OCI-LY1 (cell line): ENCODE measurements around the gene USO1.

ENCODE experiments used
- H2AFZ ChIP-seq: fragments of 200-600 bp; sonication (generic), shearing (Covaris generic); 2 replicates; pipeline ENCODE4 v1.6.0; 2014; ENCODE audit warnings: antibody characterized with exemption, mild to moderate bottlenecking, low read length
- H3F3A ChIP-seq: fragments of 200-600 bp; sonication (generic), shearing (Covaris generic); 2 replicates; pipeline ENCODE4 v1.6.0; 2014; ENCODE audit warnings: mild to moderate bottlenecking, antibody characterized with exemption, low read length, moderate library complexity; ENCODE audit not compliant: insufficient read depth
- H3K27ac ChIP-seq: fragments of 200-600 bp; sonication (generic); 2 replicates; pipeline ENCODE4 v1.5.1; 2014; ENCODE audit warnings: low read length, mixed run types, mild to moderate bottlenecking, low read depth; ENCODE audit not compliant: poor library complexity, severe bottlenecking
- H3K27me3 ChIP-seq: fragments of 200-600 bp; sonication (generic); 2 replicates; pipeline ENCODE4 v1.6.0; 2014; ENCODE audit warnings: antibody characterized with exemption, mild to moderate bottlenecking, low read length, moderate library complexity; ENCODE audit not compliant: insufficient read depth
- H3K36me3 ChIP-seq: fragments of 200-600 bp; sonication (generic); 2 replicates; pipeline ENCODE4 v1.6.1; 2014; ENCODE audit warnings: mild to moderate bottlenecking, antibody characterized with exemption, low read length, moderate library complexity, mixed read lengths; ENCODE audit not compliant: insufficient read depth
- H3K4me1 ChIP-seq: fragments of 200-600 bp; sonication (generic); 2 replicates; pipeline ENCODE4 v1.5.1; 2014; ENCODE audit warnings: mild to moderate bottlenecking, low read length, moderate library complexity; ENCODE audit not compliant: insufficient read depth, severe bottlenecking
- H3K4me2 ChIP-seq: fragments of 200-600 bp; sonication (generic), shearing (Covaris generic); 2 replicates; pipeline ENCODE4 v1.6.1; 2014; ENCODE audit warnings: low read length
- H3K4me3 ChIP-seq: fragments of 200-600 bp; sonication (generic); 2 replicates; pipeline ENCODE4 v1.5.1; 2014; ENCODE audit warnings: low read length, low read depth, mild to moderate bottlenecking, mixed read lengths; ENCODE audit not compliant: poor library complexity, severe bottlenecking
- H3K79me2 ChIP-seq: fragments of 200-600 bp; shearing (Covaris generic); 2 replicates; pipeline ENCODE4 v1.6.1; 2016; ENCODE audit warnings: mixed run types, low read length, mixed read lengths; ENCODE audit not compliant: insufficient read depth
- H3K9ac ChIP-seq: fragments of 200-600 bp; sonication (generic), shearing (Covaris generic); 2 replicates; pipeline ENCODE4 v1.6.1; 2014; ENCODE audit warnings: mild to moderate bottlenecking, low read length, mixed read lengths
- H3K9me2 ChIP-seq: fragments of 200-600 bp; sonication (generic), shearing (Covaris generic); 2 replicates; pipeline ENCODE4 v1.6.1; 2014; ENCODE audit warnings: low read depth, mild to moderate bottlenecking, low read length, mixed read lengths
- H3K9me3 ChIP-seq: fragments of 200-600 bp; shearing (Covaris generic); 2 replicates; pipeline ENCODE4 v1.6.1; 2014; ENCODE audit warnings: low read length, mixed read lengths
- H4K20me1 ChIP-seq: fragments of 200-600 bp; sonication (generic), shearing (Covaris generic); 2 replicates; pipeline ENCODE4 v1.6.0; 2016; ENCODE audit warnings: mild to moderate bottlenecking, low read length; ENCODE audit not compliant: insufficient read depth
- EZH2 ChIP-seq: fragments of 200-600 bp; sonication (generic), shearing (Covaris generic); IDR thresholded peaks from 2 replicates; pipeline ENCODE4 v1.8.0; 2017; ENCODE audit warnings: borderline replicate concordance, mixed run types, mild to moderate bottlenecking, antibody characterized with exemption, low read length, moderate library complexity, mixed read lengths
- TF ChIP-seq, protein P1 (sequence below): fragments of 200-600 bp; sonication (generic), shearing (Covaris generic); IDR thresholded peaks from 2 replicates; pipeline ENCODE4 v1.5.1; 2017; ENCODE audit warnings: mild to moderate bottlenecking, antibody characterized with exemption, low read length, moderate library complexity, mixed read lengths

Gene USO1

GRCh38 chr4:75735525-75735924, 11.1 kb downstream of the USO1 start:
- Histone ChIP-seq H3K79me2 (peaks cover 12% of the 10 kb centered on the region; the same call in 1 of the 2 replicates), H3K4me3 (no peak overlapping the region), H3K27me3 (no peaks in the 10 kb centered on the region), H3K4me1 (peaks cover 8% of the 10 kb centered on the region), H3K36me3 (no peaks in the 10 kb centered on the region; the same call in 1 of the 2 replicates), H3K9ac (no peak overlapping the region), H3K9me2 (no peaks in the 10 kb centered on the region), H3K27ac (no peak overlapping the region), H3K9me3 (0 out of 2 replicates have a peak, but pooled peaks cover 2% of the 10 kb centered on the region), H3K4me2 (no peak overlapping the region), H4K20me1 (no peaks in the 10 kb centered on the region), H2AFZ (no peak overlapping the region), H3F3A (no peaks in the 10 kb centered on the region; the same call in 1 of the 2 replicates)
- TF ChIP-seq, protein P1, sequence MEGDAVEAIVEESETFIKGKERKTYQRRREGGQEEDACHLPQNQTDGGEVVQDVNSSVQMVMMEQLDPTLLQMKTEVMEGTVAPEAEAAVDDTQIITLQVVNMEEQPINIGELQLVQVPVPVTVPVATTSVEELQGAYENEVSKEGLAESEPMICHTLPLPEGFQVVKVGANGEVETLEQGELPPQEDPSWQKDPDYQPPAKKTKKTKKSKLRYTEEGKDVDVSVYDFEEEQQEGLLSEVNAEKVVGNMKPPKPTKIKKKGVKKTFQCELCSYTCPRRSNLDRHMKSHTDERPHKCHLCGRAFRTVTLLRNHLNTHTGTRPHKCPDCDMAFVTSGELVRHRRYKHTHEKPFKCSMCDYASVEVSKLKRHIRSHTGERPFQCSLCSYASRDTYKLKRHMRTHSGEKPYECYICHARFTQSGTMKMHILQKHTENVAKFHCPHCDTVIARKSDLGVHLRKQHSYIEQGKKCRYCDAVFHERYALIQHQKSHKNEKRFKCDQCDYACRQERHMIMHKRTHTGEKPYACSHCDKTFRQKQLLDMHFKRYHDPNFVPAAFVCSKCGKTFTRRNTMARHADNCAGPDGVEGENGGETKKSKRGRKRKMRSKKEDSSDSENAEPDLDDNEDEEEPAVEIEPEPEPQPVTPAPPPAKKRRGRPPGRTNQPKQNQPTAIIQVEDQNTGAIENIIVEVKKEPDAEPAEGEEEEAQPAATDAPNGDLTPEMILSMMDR = no peak
- TF ChIP-seq EZH2 = no peak

DNA sequence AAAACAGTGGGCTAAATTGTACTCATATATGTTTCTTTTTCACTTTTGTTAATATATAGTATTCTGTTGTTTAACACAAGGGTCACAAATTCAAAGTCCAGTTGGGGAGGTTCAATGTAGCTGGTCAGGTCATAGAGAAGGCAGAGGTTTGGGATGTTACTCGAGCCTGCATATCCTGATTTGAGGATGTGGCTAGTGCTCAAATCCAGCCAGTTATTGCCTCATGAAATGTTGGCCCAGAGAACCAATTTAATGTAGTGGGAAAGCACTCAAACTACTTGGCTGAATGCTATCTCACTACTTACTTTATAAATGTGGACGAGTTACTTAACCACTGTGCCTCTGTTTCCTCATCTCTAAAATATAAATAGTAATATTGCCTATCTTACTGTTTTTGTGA, 12.5 kb downstream of the USO1 start:
- Histone ChIP-seq H3K79me2 (peaks cover 12% of the 10 kb centered on the region; the same call in 1 of the 2 replicates), H3K36me3 (no peaks in the 10 kb centered on the region; the same call in 1 of the 2 replicates), H3F3A (no peaks in the 10 kb centered on the region; the same call in 1 of the 2 replicates), H2AFZ (no peak overlapping the region), H3K4me3 (no peak overlapping the region), H3K4me2 (no peak overlapping the region), H3K4me1 (peaks cover 8% of the 10 kb centered on the region), H3K9ac (no peak overlapping the region), H3K27me3 (no peaks in the 10 kb centered on the region), H3K9me3 (0 out of 2 replicates have a peak, but pooled peaks cover 2% of the 10 kb centered on the region), H3K9me2 (no peaks in the 10 kb centered on the region), H4K20me1 (no peaks in the 10 kb centered on the region), H3K27ac (no peak overlapping the region)
- TF ChIP-seq, protein P1 = no peak
- TF ChIP-seq EZH2 = no peak

- Histone ChIP-seq H3K4me1 (peaks cover 8% of the 10 kb centered on the region), H3K27me3 (no peaks in the 10 kb centered on the region), H3K9ac (no peak overlapping the region), H3K27ac (no peak overlapping the region), H3F3A (no peaks in the 10 kb centered on the region; the same call in 1 of the 2 replicates), H3K4me2 (no peak overlapping the region), H4K20me1 (no peaks in the 10 kb centered on the region), H3K9me3 (0 out of 2 replicates have a peak, but pooled peaks cover 2% of the 10 kb centered on the region), H3K4me3 (no peak overlapping the region), H3K9me2 (no peaks in the 10 kb centered on the region), H2AFZ (no peak overlapping the region), H3K79me2 (peaks cover 12% of the 10 kb centered on the region; the same call in 1 of the 2 replicates), H3K36me3 (no peaks in the 10 kb centered on the region; the same call in 1 of the 2 replicates)
- no peak for TF ChIP-seq EZH2
- TF ChIP-seq, protein P1 = no peak
Observed at GRCh38 chr4:75737398-75737797, 13.0 kb downstream of the USO1 start.
